HPDE6-E6E7 (cell line): ENCODE measurements around the gene CPNE2.
"Not testable (repeated sequence)": the region's sequence is repeated elsewhere in the genome, so short reads cannot be mapped to it uniquely, and the experiment has no call there.

Experiments used
- DNase-seq: peaks from one replicate; pipeline ENCODE4 v3.0.0; 2011; ENCODE audit warnings: missing footprints; ENCODE audit errors: extremely low spot score

The CPNE2 gene

DNA sequence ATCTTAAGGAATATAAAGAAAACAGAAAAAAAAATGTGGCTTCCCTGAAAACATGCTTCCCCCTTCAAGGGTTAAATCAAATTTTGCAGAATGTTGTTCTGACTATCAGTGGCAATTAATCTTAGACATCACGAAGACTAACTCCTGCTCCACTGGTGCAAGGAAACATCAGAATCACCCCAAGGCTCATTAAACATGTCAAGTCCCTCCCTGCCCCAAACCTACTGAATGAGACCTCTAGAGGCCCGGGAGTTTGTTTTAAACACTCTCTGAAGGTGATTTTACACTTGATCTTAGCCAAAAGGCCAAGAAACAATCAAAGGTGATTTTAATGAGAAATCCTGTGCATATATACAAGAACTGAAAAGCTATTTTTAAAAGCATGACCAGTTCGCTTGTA is 75.2 kb downstream of the CPNE2 start:
- no peak for DNase-seq

DNA sequence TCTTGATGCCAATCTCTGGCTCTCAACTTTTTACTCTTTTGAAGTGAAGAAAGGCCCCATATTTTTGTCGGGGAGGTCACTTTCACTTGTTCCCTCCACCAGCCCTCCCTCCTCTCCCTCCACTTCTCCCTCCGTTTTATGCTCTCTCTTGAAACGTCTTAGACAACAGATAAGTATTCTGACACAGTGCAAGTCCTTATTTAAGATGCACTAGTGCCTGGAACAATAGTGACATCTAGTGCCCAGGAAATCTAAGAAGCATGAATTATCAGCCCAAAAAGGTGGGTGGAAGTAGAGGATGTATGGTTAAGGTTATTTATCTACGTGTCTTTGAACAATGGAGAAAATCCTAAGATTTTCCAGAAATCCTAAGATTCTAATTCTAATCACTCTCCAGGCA is 75.6 kb downstream of the CPNE2 start:
- peak; percentile 51 for DNase-seq

DNA sequence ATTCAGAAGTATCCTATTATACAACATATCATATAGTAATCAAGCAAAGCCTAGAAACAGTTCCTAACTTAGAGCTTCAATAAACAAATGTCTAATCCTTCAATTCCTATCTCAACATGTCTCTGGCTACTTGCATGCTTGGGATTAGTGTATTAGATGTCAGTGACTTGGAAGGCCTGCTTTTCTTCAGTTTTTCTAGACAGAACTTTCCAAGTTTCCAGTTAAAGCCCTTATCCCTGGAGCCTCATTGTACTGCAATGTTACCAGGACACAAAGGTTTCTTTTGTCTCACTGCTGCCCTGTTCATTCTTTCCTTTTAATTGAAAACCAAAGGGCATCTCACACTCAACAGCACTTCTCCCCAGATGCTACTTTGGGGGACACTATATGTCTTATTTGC is 76.9 kb downstream of the CPNE2 start:
- no peak for DNase-seq

DNA sequence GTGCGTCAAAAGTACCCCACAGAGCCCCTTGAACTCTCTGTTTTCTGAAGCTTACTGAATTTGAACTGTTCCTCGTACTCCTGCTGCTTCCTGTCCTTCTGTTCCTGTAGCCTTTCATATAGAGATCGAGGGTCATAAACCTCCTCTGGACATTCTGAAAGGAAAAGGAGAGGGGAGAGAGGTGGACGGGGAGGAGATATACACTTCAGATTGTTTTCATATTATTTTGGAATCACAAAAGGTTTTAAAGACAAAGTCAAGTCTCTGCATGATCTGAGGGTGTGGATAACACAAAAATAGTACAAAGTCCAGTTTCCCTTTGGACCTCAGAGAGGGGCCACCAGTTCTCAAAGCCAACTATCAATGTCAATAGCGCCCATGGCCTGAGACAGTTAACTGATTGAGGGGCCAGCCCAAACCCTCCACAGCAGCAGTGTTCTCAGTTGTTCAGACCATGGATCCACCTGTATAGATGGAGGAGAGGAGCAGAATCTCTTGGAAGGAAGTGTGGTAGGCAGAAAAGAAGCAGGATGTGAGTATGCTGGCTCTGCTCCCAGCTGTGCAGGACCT is 80.4 kb downstream of the CPNE2 start:
- no peak for DNase-seq

DNA sequence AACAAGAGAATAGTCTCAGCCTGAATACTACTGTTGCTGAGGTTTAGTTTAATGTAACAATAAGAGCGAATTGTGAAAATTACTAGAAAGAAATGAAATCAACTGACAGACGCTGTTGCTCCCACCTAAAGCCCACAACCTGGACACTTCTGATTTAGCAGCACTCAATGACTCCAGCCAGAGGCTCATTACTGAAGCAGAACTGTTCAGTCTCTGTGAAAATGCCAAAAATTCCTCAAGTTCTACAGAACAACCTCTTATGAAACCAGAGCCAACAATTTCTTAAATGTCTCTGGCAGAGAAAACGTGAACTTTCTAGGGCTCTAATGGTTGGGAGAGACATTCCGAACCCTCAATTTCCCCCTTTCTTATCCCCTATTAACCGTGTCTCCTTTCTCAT is 83.5 kb downstream of the CPNE2 start:
- no peak for DNase-seq

DNA sequence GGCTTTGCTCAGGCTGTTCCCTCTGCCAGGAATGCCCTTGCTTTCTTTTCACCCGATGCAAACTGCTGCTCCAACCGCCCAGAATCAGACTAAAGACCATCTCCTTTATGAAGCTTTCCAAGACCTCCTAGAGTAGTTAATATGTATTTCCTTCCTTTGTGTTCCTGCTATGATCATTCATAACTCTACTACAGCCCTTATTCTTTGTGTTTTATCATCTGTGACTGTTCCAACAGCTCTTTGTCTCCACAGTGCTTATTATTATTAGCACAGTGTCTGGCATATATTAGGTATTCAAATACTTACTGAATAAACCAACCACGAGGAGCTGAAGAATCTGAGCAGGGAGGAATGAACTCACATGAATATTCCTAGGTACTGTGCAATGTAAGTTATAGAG is 85.8 kb downstream of the CPNE2 start:
- no peak for DNase-seq

DNA sequence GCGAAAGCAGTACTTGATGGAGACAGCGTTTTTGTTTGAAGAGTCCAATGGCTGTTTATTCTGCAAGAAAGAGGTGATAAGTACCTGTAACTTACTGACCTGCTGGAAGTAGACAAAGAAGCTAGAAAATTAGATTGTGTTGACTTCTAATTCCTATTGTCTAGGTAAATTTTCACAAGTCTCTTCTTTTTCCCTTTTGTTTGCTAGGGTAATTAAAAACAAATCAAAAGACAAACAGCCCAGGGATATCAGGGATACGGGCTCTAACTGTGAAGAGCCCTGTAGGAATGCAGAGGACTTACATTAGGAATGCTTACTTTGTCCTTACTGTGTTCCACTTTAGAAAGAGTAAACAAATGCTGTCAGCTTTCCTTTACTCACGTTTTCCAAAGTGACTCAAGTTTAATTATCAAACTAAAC is 86.4 kb downstream of the CPNE2 start:
- no peak for DNase-seq

DNA sequence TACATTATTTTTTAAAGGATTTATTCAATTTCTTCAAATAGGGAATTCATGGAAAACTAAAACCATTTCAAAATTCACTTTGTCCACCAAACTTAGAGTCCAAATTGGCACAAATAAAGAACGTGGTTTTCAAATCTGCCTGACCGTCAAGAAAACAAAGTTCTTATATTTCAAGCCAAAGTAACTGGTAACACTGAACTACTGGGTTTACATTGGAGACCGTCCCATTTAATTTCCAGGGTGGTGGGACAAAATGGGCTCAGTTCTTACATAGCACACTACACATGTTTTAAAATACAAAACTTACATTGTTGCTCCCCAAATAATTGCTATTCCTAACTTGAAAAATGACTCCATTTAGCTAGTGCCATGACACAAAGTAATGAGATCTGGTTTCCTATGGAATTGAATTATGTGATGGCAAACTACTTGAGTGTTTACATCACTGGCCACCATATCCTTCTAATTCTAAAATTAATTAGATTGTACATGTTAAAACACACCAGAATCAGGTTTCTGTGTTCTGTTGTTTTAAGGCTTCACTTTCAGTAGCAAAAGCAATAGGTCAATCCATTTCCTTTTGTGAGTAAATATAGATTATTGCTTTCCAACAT is 86.9 kb downstream of the CPNE2 start:
- no peak for DNase-seq

DNA sequence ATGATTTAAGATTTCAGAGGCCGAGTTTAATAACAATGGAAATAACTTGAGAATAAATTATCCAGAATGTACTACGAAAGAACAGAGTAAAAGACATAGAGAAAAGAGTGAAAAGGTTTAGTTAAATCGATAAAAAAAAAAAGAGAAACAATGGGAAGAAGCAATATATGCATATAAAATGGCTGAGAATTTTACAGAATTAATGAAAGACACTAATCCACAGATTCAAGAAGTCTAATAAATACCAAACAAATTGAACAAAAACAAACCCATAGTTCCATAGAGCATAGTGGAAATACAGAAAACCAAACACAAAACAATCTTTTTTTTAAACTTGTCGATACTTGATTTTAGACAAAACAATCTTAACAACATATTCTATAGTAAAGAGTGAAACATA is 91.7 kb downstream of the CPNE2 start:
- no peak for DNase-seq

DNA sequence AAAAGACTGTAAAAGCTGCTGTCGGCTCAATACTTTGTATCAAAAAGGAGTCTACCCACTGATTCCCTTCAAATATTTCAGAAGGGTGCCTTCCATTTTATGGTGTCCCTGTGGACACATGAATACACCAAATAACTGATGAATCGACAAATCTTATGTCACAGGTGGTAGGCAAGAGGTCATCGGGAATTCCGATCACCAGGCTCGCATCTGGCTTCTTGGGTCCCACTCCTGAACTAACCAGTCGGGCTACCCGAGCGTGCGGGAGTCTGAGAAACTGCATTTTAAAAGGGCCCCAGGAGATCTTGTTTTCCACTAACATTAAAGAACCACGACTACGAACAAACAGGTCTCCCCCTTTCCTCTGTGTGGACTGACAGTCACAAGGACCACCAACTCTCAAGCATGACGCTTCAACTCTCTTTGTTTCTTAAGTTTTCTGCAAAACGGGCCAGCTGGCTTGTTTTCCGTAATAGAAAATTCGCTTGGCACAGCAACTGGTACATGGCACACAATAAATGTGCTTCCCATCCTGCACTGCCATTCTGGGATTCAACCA is 92.6 kb downstream of the CPNE2 start:
- no peak for DNase-seq

DNA sequence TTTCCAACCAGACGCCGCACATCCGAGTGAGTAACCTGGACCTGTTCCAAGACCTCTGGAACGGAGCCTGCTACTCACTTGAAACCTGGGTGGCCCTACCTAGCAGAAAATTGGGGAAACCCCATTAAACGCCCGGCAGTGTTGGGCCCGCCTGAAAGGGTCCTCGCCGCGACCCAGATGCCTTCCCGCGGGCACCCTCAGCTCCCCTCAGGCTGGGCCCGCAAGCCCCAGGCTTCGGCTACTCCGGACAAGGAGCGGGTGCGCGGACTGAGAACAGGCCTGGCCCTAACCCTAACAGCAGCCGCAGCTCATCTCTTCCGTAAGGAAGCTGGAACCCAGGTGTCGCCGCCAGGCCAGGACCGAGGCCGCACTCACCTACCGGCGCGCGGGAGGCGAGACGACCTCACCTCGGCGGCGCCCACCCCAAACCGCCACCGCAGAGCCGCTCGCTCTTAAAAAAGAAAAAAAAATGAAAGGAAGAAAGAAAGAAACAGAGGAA is 93.1 kb downstream of the CPNE2 start:
- peak; percentile 59 for DNase-seq

DNA sequence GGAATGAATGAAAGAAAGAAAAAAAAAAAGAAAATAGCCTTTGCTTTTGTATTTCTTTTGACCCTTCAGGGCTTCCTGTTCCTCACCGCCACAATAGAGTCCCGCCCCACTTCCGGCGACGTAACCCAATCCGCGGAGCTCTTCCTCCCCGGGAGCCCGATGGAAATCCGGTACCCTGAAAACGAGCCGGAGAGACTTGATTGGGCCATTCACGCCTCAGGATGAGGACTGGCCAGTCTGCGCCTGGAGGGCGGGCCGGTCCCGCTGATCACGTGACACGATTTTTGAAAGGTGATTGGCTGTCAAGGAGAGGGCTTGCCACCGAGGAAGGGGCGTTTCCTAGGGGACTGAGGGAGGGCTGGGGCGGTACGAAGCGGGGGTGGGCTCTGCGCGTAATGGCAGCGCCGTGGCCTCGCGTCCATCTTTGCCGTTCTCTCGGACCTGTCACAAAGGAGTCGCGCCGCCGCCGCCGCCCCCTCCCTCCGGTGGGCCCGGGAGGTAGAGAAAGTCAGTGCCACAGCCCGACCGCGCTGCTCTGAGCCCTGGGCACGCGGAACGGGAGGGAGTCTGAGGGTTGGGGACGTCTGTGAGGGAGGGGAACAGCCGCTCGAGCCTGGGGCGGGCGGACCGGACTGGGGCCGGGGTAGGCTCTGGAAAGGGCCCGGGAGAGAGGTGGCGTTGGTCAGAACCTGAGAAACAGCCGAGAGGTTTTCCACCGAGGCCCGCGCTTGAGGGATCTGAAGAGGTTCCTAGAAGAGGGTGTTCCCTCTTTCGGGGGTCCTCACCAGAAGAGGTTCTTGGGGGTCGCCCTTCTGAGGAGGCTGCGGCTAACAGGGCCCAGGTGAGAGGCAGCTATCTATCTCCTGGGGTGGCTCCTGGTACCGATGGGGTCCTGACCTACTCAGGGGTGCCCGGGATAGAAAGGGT is 93.8 kb downstream of the CPNE2 start, which contains the start of the genes PSME3IP1 and RSPRY1:
Gene PSME3IP1, minus strand, starts transcription at position 95 of the 927 bp plus-strand sequence. CDS start 12,185 bp downstream, outside the sequence.
Gene RSPRY1, plus strand, starts transcription at position 385 of the 927 bp plus-strand sequence. CDS start 18,330 bp downstream, outside the sequence.
- peak; percentile 100 for DNase-seq

DNA sequence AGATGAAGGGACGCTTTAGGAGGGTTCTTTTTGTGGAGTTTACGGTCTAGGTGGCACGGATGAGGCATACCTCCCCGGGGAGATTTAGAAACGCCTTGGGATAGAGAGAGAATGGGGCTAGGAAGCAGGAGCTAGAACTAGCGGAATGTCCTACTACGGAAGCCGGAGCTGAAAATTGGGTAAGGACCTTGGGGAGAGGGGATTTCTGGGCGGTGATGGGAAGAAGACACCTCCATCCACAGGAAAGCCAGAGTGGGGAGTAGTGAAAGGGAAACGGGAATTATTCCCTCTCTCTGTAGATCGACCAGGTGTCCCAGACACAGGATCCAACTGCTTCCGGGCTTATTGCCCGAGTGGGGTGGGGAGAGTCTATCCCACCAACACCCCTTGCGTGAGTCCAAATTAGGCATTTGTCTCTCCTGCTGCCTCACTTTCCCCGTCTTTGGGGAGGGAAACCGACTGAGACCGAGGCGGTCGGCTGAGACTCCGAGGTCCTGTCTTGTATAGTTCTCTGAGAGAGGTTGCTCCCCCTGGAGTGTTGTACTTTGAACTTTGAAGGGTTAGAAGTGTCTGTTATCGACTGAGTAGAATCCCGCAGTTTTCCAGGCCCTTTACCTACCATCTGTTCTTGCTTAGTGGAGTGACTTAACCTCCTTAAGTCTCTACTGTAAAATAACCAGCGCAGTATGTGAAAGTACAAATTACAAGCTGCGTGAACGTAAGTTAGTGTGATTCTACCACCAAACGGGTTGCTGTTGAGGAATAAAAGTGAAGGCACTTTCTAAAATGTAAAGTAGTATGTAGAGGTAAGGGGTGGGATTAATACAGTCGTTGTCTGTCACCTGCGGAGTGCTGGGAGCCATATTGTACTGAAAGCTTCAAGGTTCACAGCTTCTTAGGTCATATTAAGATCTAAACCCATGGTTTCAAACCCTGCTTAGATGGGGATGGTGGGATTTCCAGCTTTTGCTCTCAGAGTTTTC is 94.8 kb downstream of the CPNE2 start:
- DNase-seq = no peak

DNA sequence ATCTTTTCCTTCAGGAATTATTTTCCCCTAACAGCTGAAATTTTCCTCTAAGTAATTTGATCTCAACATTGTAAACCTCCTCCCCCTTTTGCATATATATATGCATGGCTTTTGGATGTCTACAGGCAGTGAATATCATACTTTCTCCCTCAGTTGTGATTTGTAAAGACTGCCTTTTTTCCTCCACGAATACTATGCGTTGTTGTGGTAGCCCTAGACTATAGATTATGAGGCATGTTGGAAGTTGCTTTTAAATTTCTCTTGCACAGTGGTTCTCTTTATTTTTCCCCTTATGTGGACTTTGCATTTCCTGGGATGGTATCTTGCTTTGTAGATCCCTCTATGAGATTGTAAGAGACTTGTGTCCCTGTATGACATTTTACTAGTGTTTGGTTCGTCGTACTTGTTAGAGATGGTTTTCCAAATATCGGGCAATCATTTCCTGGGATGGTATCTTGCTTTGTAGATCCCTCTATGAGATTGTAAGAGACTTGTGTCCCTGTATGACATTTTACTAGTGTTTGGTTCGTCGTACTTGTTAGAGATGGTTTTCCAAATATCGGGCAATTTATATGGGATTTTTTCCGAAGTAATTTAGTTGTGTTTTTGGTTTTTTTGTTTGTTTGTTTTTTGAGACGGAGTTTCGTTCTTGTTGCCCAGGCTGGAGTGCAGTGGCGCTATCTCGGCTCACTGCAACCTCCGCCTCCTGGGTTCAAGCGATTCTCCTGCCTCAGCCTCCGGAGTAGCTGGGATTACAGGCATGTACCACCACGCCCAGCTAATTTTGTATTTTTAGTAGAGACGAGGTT is 95.7 kb downstream of the CPNE2 start:
- DNase-seq = not testable (repeated sequence)

DNA sequence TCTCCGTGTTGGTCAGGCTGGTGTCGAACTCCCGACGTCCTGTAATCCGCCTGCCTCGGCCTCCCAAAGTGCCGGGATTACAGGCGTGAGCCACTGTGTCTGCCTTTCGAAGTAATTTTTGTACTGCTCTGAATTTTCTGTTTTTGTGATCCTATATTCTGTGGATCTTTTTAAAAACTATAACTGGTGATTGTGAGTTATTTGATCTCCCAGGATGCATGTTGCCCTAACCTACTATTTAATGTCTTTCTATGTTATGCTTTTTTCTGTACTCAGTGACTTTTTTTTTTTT is 96.3 kb downstream of the CPNE2 start:
- no peak for DNase-seq

DNA sequence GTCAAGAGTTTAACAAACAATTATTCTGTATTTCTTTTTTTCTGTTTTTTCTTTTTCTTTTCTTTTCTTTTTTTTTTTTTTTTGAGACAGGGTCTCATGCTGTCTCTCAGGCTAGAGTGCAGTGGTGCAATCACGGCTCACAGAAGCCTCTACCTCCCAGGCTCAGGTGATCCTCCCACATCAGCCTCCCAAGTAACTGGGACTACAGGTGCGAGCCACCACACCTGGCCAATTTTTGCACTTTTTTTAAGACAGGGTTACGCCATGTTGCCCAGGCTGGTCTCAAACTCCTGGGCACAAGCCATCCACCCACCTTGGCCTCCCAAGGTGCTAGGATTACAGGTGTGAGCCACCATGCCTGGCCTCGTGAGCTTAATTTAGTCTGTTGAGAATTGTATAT is 97.1 kb downstream of the CPNE2 start:
- not testable (repeated sequence) for DNase-seq

DNA sequence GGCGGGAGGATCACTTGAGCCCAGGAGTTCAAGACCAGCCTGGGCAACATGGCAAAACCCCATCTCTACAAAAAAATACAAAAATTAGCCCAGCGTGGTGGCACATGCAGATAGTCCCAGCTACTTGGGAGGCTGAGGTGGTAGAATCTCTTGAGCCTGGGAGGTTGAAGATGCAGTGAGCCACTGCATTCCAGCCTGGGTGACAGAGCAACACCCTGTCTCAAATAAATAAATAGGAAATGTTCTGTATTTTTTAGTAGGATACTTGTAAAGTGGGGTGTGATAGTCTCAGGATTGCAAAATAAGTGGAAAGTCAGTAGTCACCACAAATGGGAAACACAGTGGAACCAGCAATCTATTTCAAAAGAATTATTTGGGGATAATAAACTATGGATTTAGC is 97.8 kb downstream of the CPNE2 start:
- no peak for DNase-seq

DNA sequence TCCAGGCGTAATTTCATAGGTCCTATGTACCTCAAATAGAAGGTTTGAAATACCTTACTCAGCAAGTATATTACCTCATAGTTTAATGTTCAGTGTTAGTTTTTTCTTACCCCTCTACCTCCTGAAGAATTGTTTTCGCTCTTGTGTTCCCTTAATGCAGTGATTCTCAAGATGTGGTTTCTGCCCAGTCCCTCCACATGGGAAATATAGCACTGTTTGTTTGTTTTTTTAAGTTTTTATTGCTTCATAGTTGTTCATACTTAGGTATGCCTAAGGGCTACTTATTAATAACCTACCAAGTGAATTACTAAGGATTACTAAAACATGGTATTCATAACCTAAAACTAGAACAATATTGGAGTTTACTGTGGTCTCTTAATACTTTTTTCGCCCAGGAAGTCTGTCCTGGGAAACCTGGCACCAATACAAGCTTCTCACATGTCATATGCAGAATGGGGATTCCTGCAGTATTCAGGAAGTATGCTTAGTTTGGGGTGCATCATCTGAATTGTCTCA is 98.7 kb downstream of the CPNE2 start:
- peak; percentile 29 for DNase-seq

DNA sequence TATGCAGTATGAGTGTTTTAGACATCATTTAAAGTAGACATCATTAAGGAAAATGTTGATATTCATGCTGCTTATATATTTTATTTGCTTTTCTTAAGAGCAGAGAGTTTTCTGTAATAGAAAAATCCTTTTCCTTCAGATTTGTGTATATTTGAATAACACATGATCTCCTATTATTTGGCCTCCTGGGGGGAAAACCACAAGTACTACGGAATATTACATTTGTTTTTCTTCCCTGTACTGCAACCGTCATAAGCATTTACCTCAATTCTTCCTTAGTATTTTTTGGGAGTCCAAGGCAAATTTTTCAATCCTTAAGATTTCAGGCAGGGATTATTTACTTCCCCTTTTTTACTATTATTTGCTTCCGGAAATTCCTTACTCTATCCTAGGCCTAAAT is 99.8 kb downstream of the CPNE2 start:
- no peak for DNase-seq
